H54 (cell line): Measurements from ENCODE around the gene STON2.
"Not testable (repeated sequence)": the region's sequence is repeated elsewhere in the genome, so short reads cannot be mapped to it uniquely, and the experiment has no call there.

Experiments used
- DNase-seq: peaks from one replicate; pipeline ENCODE4 v3.0.0; 2011; ENCODE audit warnings: low spot score, mixed read lengths; ENCODE audit not compliant: insufficient read length
- FAIRE-seq: peaks from 3 replicates; lab custom pipeline; 2011; peaks lifted over from hg19 to GRCh38; lab: Jason Lieb, UNC
- POLR2A ChIP-seq: IDR thresholded peaks from 2 replicates; pipeline ENCODE4 v1.6.1; 2011; ENCODE audit warnings: low read depth, mild to moderate bottlenecking, low read length

The STON2 gene

DNA sequence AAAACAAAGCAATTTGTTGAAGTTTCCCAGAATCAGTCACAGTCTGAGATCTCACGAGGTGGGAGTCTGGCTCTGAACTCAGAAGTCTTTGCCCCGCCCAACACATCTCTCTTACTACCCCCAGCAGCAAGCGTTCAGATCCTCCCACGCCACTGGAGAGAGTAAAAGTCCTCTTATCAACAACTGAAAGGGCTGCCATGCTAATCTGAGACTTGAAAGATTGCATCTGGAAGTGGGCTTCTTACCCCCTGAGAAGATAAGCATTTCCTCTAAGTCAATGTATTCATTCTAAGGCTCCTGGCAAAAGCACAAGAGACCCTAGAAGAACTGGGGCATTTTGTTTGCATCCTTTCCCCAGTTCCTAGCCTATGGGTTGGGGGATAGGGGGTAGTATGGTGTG is 34.1 kb upstream of the STON2 start:
- FAIRE-seq (no peak), DNase-seq (no peak)
- no peak for TF ChIP-seq POLR2A

DNA sequence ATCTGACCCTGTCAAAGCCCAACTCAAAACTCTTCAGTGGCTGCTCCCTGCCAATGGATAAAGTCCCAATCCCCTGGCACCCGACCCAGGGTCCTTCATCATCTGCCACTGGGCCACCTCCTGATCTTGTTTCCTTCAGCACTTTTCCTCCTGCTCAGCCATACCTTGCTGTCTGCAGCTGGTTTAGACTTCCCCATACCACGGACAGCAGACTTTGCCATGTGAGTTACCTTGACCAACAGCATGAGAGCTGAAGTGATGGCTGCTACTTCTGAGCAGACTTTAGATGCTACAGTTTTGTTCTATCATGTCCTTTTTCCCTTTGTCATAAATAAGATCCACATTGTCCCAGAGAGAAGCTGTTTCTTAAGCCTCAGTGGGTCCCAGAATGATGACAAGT is 33.3 kb upstream of the STON2 start:
- FAIRE-seq: no peak
- no peak for DNase-seq
- no peak for TF ChIP-seq POLR2A

DNA sequence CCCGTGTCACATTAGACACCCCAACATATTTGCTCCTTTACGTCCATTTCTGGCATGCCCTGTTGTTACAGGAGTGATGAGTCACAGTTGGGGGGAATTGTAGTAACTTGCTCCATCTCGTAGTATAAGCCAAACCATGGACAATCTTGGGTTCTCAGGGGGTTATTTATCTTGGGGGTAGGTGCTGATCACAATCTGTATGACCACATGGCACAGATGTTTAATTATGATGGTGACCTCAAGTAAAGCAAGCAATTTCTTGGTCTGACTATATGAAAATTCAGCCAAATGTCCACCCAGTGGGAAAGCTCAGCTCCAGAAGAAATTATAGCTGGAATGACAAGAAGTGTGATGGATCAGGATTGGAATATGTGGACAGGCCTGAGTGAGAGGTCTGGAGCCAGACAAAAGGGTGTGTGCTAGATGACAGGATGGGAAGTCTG is 32.1 kb upstream of the STON2 start:
- FAIRE-seq: no peak
- DNase-seq: no peak
- TF ChIP-seq POLR2A: no peak

DNA sequence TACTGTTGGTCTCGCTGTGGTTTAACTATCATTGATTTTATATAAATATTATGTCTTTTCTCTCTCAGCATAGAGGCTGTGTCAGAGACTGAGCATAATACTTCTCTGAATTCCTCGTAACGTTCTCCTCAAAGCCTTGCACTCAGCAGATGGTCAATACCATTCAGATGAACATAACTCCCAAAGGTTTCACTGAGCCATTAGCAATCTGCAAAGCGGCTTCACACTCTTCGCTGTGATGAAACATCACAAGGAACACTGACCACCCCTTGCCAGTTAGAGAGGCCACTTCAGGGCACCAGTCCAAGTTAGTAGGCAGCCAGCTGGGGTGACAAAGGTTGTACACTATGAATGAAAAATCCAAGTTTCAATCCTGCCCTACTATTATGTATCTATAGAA is 30.1 kb upstream of the STON2 start:
- FAIRE-seq (no peak), DNase-seq (no peak)
- no peak for TF ChIP-seq POLR2A

DNA sequence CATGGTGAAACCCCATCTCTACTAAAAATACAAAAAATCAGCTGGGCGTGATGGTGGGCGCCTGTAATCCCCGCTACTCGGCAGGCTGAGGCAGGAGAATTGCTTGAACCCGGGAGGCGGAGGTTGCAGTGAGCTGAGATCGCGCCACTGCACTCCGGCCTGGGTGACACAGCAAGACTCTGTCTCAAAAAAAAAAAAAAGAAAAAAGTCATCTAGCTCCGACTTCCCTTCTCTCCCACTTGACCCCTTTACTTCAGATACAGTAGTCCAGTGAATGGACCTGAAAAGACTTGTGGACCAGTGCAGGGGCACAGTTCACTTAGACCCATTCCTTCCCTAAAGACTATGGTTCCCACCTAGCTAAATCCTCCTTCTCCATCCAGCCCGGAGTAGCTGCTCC is 29.6 kb upstream of the STON2 start:
- not testable (repeated sequence) for FAIRE-seq

DNA sequence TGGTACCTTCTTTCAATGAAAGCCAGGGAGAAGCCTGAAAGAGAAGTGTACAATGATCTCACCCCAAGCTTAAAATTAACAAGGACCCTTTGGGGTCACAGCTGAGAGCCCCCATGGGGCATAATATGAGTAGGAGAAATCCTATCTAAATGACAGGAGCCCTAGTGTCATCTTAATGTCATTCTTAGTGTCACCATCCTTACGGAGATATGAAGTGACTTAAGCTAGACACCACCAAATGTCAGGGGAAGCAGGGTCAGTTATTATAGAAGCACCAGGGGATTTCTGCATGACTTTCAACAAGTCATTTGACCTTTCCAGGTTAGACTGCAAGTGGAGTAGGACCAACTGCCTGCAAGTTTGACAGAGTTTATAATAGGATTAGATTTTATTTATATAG is 28.9 kb upstream of the STON2 start:
- no peak for TF ChIP-seq POLR2A
- no peak for FAIRE-seq

More for the DNA sequence above, 29.6 kb upstream of the STON2 start:
- not testable (repeated sequence) for DNase-seq

DNA sequence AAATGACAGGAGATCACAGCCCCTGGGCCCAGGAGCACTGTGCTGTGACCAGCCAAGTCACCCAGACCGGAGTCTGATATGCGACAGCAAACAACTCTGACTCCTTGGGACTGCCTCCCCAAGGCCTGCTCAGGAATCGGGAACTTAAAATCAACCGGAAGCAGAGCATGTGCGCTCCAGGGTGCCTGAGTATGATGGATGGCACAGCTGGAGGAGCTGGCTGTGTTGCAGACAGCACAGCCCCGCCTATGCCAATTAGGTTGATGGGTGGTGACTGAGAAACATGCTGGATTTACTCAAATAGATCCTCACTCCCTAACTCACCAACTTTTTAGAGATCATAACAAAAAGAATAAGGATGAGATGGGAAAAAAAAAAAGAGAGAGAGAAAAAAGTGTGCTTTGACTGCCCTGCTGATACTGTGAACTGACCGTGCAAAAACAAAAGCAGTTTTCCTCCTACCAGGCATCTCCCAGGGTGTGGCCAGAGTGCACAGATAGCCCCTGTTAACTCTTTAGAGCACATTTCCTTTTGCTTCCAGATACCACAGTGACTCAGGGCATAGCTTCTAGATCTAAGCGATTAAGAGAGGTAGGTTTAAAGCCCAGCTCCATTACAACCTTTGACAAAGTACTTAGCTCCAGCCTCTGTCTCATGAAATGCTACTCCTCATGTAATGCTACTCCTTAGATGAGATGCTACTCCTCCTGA is 27.4 kb upstream of the STON2 start:
- no peak for TF ChIP-seq POLR2A

More for the DNA sequence above, 28.9 kb upstream of the STON2 start:
- no peak for DNase-seq

DNA sequence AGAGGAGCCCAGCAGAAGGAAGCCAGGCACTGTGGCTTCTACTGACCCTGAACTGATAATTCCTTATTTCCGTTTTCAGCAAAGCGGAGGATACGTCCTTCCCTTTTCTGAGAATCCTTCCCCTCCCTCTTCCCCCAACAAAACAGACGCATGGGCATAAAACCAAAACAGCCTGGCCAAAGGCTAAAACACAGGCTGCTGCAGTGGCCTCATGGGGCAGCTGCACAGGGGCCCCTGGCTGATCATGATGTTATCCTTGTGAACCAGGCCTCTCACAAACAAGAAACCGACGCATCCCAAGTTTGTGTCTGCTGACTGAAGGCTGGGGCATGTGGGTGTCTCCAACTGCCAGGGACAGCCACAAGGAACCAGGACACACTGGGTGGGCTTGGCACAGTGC is 23.4 kb upstream of the STON2 start:
- DNase-seq: no peak
- no peak for FAIRE-seq
- TF ChIP-seq POLR2A: no peak

More for the DNA sequence above, 27.4 kb upstream of the STON2 start:
- FAIRE-seq (no peak), DNase-seq (no peak)

DNA sequence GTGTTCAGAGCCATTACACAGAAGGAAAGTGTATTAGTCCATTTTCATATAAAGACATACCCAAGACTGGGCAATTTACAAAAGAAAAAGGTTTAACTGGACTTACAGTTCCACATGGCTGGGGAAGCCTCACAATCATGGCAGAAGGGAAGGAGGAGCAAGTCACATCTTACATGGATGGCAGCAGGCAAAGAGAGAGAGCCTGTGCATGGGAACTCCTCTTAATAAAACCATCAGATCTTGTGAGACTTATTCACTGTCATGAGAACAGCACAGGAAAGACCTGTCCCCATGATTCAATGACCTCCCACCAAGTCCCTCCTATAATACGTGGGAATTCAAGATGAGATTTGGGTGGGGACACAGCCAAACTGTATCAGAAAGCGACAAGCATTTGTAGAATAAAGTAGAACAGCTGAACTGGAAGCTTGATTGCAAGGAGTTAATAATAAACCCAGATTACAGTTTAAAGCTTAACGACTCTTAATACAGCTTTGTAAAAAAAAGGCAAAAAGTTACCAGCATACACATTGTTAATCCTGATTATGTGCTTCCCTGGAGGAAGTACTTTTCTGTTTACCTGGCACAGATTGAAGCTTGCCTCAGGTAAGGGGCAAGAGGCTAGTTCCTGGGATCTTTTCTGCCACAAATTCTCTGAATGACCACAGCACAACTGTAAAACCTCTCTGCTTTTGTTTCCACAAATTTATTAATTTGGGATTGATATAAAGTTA is 18.1 kb upstream of the STON2 start:
- DNase-seq: no peak
- no peak for TF ChIP-seq POLR2A
- FAIRE-seq: no peak

DNA sequence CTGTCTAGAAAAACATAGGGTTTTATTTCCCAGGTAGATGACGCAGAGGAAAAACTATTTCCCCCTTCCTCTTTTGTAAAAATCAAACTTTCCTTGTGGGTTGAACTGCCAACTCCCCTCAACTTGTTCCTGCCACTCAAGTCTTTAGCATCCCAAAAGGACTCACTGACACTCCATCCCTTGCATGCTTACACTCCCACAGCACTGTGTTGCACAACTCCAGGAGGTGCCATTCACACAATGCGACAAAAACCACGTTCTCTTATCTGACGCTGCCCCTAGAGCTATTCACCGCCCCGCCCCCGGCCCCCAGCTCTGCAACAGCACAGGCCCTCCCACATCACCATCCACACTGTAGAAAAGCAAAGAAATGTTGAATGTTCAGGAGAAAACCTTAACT is 16.9 kb upstream of the STON2 start:
- no peak for FAIRE-seq
- no peak for TF ChIP-seq POLR2A
- DNase-seq: no peak

DNA sequence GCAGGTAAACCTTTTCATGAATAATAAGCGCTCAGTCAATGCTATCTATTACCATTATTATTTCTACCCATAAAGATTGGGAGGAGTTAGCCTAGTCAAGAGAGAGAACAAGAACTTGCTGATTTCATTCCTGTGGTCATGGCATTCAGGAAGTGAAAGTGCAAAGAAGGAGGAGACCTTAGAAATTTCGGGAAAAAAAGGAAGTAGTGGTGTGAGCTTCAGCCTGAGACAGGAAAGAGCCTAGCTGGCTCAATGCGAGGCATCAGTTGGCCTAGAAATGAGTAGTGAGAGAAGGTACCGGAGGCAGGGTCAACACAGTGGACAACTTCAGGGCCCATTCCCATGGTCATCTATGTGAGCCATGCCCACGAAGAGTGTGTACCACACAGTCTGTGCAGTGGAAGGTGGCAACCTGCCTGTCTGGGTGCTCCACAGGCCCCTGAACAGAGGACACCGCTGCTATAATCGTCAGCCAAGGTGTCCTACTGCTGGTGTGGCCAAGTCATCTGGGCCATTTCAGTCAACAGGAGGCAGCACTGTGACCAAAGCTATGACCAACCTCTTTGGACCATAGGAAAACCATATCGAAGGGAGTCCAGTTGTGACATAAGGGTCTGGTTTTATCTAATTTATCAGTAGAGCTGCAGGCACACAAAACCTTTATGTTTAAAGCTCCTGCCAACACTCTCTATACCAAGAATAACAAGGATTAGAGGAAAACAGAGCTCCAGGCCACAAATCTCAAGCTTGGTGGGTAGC is 16.2 kb upstream of the STON2 start:
- FAIRE-seq: no peak
- no peak for DNase-seq
- TF ChIP-seq POLR2A: no peak

DNA sequence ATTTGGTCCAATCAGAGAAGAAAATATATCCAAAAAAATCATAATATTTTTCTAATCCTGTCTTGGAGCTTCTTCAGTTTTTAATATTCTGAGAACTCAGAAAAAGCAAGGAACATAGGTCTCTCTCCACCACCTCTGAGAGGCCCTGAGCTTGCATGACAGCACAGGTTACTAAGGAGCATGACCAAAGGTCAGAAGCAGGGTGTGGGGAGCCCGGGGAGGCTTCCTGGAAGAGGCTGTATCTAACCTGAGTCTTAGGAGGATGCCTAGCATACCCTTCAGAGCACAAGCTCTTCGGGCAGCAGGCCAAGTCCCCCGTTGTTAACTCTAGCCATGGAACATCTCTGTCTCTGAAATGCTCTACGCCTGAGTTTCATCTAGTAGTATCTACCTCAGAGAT is 15.7 kb upstream of the STON2 start:
- DNase-seq (no peak), FAIRE-seq (no peak)
- no peak for TF ChIP-seq POLR2A

DNA sequence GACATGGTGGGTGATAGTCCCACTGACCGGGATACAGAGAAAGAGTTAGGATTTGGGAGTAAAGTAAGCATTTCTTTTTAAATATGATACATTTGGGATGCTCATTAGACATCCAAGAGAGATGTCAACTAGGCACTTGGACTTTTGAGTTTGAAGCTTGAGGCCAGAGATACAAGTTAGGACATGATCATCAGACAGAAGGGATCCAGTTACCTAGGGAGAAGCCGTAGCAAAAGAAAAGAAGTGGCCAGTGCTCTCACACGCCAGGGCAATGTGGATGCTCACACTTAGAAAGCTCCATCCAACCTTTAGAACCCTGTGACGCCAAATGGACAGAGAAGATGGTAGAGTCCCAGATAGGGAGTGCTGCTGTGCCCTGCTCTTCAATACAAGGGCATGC is 14.0 kb upstream of the STON2 start:
- DNase-seq: no peak
- no peak for FAIRE-seq
- TF ChIP-seq POLR2A: no peak

DNA sequence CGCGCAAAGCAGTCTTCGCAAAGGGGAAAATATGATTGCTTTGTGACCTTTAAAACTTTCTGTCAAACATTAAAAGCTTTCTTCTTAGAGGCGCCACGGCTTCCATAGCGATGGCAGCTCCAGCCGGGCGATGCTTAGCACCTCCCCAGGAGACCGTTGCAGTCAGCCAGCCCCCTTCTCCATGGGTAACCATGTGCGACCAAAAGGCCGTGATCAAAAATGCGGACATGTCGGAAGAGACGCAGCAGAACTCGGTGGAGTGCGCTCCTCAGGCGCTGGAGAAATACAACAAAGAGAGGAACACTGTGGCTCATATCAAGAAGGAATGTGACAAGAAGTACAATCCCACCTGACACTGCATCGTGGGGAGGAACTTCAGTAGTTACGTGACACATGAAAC is 12.7 kb upstream of the STON2 start:
- no peak for TF ChIP-seq POLR2A
- FAIRE-seq: no peak
- DNase-seq: no peak

DNA sequence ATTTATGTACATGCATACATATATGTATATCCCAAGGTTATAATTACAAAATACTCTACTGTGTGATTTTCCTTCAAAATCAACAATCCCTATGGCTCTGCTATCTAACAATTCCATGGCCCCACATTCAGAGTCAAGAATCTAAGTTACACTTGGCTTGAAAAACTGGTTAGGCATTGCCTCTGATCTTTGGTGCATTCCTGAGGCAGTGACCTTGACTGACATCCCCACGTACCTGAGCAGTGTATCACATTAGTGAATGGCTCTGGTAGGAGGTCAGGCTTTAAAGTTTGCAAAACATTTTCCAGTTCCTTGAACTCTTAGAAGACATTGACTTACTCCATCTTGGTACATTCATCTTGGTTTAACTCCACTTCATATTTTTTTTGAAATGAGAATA is 8.5 kb upstream of the STON2 start:
- no peak for DNase-seq
- FAIRE-seq: no peak
- no peak for TF ChIP-seq POLR2A
